ENCODE results near the gene PLEKHA8. TPM values are rescaled to one million over a fixed set of nuclear protein-coding genes. Genes with fewer than 3 reads are reported as not detected.

Gene PLEKHA8
- total and polyA plus RNA-seq, 10 of the 15 experiments (the other 5 are each of a cell fraction or from before 2014, with no cell fraction given), result 1.1 to 13.2 (median 5.7) TPM

DNA sequence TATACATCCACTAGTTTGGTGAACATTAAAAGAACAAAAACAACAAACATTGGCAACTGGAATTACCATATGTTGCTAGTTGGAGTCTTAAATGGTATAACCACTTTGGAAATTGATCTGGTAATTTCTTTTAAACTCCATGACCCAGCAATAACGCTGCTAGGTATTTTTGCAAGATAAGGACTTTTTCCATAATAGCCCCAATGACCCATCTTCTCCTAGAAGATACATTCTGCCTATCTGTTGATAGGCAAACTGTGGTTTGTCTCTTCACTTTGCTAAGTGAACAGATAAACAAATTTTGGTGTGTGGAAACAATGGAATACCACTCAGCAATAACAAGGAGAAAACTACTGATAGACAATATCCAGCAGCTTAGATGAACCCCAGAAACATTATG, 75.9 kb downstream of the PLEKHA8 start:
- ChIA-PET SMC1A (ENCODE audit: uncharacterized antibody, unreplicated experiment) (interaction anchor here (0.7 kb wide), 1 partner anchor 15 kb away, joined by 3 read pairs; no protein-coding TSS in a partner anchor), CTCF (interaction anchor here (1.1 kb wide), 1 partner anchor 445 kb away, joined by 4 read pairs; no protein-coding TSS in a partner anchor), POLR2A (no interaction called here), RAD21 (ENCODE audit: unreplicated experiment) (no interaction called here)
- Histone ChIP-seq H3K27me3 (replicated peaks in 1 of 2; ENCODE audit: control insufficient read depth in 2 of 2, insufficient read depth in 2 of 2, low read length in 1 of 2) (no peaks in the 10 kb centered on the region), H3K4me1 (ENCODE audit: control insufficient read depth, insufficient read depth, low read length) (no peaks in the 10 kb centered on the region), H3K4me2 (ENCODE audit: control insufficient read depth, insufficient read depth) (no peak overlapping the region), H3K79me2 (ENCODE audit: control insufficient read depth, insufficient read depth, low read length) (no peaks in the 10 kb centered on the region), H3K9me3 (replicated peaks; ENCODE audit: control insufficient read depth, insufficient read depth, low read length) (no peaks in the 10 kb centered on the region; the same call in 1 of the 3 replicates), H4K20me1 (ENCODE audit: control insufficient read depth, insufficient read depth) (no peaks in the 10 kb centered on the region), H3K4me3 (no peak overlapping the region), H3K9ac (ENCODE audit: control insufficient read depth, insufficient read depth, low read length) (no peak overlapping the region), H3K36me3 (ENCODE audit: control insufficient read depth in 2 of 2, insufficient read depth in 2 of 2, low read length in 1 of 2) (no peaks in the 10 kb centered on the region), H3K27ac (ENCODE audit: control insufficient read depth, insufficient read depth) (no peak overlapping the region), H2AFZ (ENCODE audit: control insufficient read depth, low read depth, low read length) (no peak overlapping the region)
- in situ Hi-C loops (cut with MboI) (no loop called here), intact Hi-C loops (cut with micrococcal nuclease; ENCODE audit: unreplicated experiment) (no loop called here)
- WGBS (ENCODE audit: insufficient coverage, insufficient replicate concordance, low lambda C conversion rate, missing lambda C conversion rate), result 83% methylated on average over 1 of the region's 1 CpG
- FAIRE-seq (no peak), DNase-seq (ENCODE audit: low read depth, low spot score) (no peak), ATAC-seq (no peak)
- no peak for TF ChIP-seq MXI1 (IDR thresholded peaks at IDR 0.05; ENCODE audit: low read depth, low read length)
- no peak for TF ChIP-seq MEF2A (IDR thresholded peaks at IDR 0.05; ENCODE audit: insufficient read depth, low read depth, low read length)
- TF ChIP-seq ATF7 (IDR thresholded peaks at IDR 0.05; ENCODE audit: low read depth), result no peak
- TF ChIP-seq CREM (IDR thresholded peaks at IDR 0.05; ENCODE audit: low read depth), result no peak
- no peak for TF ChIP-seq JUND (IDR thresholded peaks at IDR 0.05; ENCODE audit: low read depth, low read length)
- no peak for TF ChIP-seq RAD51 (IDR thresholded peaks at IDR 0.05)
- no peak for TF ChIP-seq DPF2 (IDR thresholded peaks at IDR 0.05)
- TF ChIP-seq NR2F1 (conservative IDR thresholded peaks at IDR 0.05), result no peak
- TF ChIP-seq CHD1 (IDR thresholded peaks at IDR 0.05; ENCODE audit: low read depth, low read length), result no peak
- no peak for TF ChIP-seq LARP7 (IDR thresholded peaks at IDR 0.05)
- TF ChIP-seq TARDBP (IDR thresholded peaks at IDR 0.05; ENCODE audit: borderline replicate concordance), result no peak
- BruUV-seq (replicated peaks), result no TSS peak
